ENCODE measurements around the gene GALNT11.
A peak's percentile ranks its signal among the peaks of the same experiment; 100 is the strongest.

The GALNT11 gene

DNA sequence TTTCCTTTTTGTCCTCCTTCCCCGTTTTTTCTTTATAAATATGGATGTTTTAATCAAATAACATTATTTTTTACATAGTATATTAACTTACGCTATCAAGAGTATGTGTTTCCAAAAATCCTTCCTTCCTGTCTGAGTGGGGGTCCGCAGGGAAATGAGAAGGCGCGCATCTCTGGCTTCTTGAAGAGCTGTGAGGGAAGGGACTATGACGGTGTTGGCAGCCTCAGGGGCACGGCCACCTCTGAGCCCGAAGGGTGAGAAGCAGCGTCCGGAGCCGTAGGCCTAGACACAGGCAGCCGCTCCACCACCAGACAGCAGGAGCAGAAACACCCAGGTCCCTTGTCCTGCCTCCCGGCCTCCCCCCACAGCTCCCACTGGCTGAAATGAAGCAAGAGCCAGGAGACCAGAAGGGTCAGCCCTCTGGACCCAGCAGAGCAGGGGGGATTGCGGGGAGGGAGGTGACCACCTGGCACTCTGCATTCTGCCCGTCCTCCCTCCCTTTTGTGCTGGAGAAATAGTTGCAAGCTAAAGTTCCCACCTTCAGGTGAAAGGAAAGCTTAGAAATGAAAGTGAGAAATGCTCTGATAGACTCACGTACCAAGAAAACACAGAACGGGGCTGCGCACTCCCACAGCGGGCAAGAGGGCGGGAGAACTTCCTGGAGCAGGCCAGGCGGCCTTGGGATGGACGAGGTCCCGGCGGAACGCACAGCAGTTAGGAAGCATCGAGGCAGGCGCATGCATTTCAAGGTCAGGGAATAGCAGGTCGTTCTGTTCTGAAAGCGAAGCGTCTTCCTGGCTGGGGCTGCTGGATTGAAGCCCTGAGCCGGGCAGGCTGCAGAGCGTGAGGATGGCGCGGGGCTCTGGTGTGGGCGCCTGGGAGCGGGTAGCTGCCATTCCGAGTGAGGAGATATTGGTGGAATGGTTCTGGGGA lies 105.5 kb downstream of the GALNT11 start:
- DNase-seq = no peak
- Mint-ChIP-seq H3K27me3 (ENCODE audit: low read depth, poor library complexity) (peaks cover 3% of the 10 kb centered on the region), H3K4me1 (no peaks in the 10 kb centered on the region), H3K4me3 (no peak overlapping the region), H3K36me3 (ENCODE audit: low read depth) (peaks cover 65% of the 10 kb centered on the region), H3K27ac (no peak overlapping the region), H3K9me3 (peaks cover 26% of the 10 kb centered on the region)
- TF ChIP-seq, protein P1, sequence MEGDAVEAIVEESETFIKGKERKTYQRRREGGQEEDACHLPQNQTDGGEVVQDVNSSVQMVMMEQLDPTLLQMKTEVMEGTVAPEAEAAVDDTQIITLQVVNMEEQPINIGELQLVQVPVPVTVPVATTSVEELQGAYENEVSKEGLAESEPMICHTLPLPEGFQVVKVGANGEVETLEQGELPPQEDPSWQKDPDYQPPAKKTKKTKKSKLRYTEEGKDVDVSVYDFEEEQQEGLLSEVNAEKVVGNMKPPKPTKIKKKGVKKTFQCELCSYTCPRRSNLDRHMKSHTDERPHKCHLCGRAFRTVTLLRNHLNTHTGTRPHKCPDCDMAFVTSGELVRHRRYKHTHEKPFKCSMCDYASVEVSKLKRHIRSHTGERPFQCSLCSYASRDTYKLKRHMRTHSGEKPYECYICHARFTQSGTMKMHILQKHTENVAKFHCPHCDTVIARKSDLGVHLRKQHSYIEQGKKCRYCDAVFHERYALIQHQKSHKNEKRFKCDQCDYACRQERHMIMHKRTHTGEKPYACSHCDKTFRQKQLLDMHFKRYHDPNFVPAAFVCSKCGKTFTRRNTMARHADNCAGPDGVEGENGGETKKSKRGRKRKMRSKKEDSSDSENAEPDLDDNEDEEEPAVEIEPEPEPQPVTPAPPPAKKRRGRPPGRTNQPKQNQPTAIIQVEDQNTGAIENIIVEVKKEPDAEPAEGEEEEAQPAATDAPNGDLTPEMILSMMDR (IDR thresholded peaks at IDR 0.05) = no peak

DNA sequence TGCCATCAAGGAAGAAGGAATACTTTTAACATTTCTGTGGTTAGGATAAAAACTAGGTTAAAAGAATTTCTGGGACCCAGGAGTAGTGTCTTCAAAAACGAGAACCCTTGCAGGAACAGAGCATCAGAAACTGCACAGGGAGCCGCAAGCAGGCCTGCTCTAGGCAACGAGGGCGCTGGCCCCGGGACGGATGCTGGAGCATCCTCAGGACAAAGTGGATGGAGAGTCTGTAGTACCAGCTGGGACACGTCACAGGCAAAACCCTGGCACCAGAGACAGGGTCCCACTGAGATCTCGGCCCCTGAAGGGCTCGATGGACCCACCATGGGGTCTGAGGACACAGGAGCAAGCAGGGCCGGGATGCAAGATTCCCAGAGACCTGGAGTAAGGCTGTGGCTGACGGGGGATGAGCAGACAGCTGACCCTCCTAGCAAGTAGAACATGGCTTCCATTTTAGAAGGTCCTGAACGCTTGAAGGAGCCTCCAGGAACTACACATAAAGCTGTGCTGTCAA lies 106.6 kb downstream of the GALNT11 start:
- TF ChIP-seq, protein P1 (IDR thresholded peaks at IDR 0.05) = no peak
- peaks cover 63% of the 10 kb centered on the region for H3K36me3 Mint-ChIP-seq (ENCODE audit: low read depth)
- DNase-seq = no peak
- H3K27ac Mint-ChIP-seq = no peak overlapping the region
- peaks cover 3% of the 10 kb centered on the region for H3K27me3 Mint-ChIP-seq (ENCODE audit: low read depth, poor library complexity)
- peaks cover 19% of the 10 kb centered on the region for H3K9me3 Mint-ChIP-seq
- no peak overlapping the region for H3K4me3 Mint-ChIP-seq
- peaks cover 10% of the 10 kb centered on the region for H3K4me1 Mint-ChIP-seq

DNA sequence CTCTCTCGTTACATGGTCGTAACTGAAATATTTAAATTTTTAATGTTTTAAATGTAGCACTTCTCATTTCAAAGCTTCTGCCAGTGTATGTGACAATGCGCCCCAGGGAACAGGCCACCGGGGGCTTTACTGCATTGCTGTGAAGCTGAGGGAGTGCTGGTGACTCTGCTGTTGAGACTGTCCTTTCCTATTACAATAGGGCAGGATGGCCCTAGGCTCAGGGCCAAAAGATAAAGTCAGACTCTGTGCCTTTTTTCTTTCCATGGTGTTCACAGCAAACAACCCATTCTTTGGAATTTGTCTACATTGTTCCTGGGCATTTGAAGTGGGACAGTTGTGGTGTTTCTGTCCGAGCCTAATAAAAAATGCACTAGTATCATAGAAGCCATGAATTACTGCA lies 107.3 kb downstream of the GALNT11 start:
- H3K27me3 Mint-ChIP-seq (ENCODE audit: low read depth, poor library complexity) = peaks cover 3% of the 10 kb centered on the region
- H3K9me3 Mint-ChIP-seq = peaks cover 11% of the 10 kb centered on the region
- no peak overlapping the region for H3K27ac Mint-ChIP-seq
- TF ChIP-seq, protein P1 (IDR thresholded peaks at IDR 0.05) = no peak
- peaks cover 17% of the 10 kb centered on the region for H3K4me1 Mint-ChIP-seq
- no peak overlapping the region for H3K4me3 Mint-ChIP-seq
- no peak for DNase-seq
- peaks cover 56% of the 10 kb centered on the region for H3K36me3 Mint-ChIP-seq (ENCODE audit: low read depth)

DNA sequence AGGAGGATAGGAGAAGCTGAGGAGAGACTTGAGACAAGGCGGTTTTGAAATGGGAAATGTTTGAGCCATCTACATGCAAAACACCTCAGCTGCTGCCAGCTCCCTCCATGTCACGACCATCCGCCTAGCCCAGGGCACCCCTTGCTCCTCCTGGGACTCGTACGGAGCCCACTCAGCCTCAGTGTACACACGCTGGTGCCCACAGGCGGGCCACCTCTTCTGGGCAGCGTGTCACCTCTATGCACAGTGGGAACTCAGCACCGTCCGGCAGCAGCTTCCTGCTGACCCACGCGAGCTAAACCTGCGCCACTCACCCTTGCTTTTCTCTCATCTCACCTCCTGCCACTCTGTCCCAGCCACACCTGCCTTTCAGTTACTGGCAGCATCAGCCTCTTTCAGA lies 108.3 kb downstream of the GALNT11 start:
- Mint-ChIP-seq H3K27ac (peak overlapping the region; percentile 37), H3K4me3 (no peak overlapping the region), H3K9me3 (peaks cover 5% of the 10 kb centered on the region), H3K27me3 (ENCODE audit: low read depth, poor library complexity) (peaks cover 3% of the 10 kb centered on the region), H3K4me1 (peaks cover 17% of the 10 kb centered on the region), H3K36me3 (ENCODE audit: low read depth) (peaks cover 56% of the 10 kb centered on the region)
- TF ChIP-seq, protein P1 (IDR thresholded peaks at IDR 0.05) = no peak
- no peak for DNase-seq

DNA sequence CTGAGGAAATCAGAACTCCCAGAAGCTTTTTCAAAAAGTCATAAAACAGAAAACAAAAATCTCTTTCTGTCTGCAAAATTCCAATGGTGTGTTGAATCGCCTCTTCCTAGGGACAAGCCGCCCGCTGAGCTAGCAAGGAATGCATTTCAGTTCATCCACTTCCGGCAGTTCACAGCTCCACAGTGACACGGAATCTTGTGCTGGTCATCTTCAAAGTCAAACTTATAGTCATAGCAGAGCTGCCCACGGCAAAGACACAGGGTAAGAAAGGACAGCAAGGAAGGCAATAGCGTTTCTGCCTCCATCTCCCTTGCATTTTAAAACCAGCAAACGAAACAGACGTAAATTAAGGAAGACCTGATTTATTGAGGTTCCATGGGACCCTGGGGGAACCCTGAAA lies 111.2 kb downstream of the GALNT11 start:
- Mint-ChIP-seq H3K9me3 (no peaks in the 10 kb centered on the region), H3K27me3 (ENCODE audit: low read depth, poor library complexity) (no peaks in the 10 kb centered on the region), H3K36me3 (ENCODE audit: low read depth) (peaks cover 53% of the 10 kb centered on the region), H3K27ac (peak overlapping the region; percentile 97), H3K4me1 (peaks cover 21% of the 10 kb centered on the region), H3K4me3 (no peak overlapping the region)
- TF ChIP-seq, protein P1 (IDR thresholded peaks at IDR 0.05) = no peak
- DNase-seq = peak; percentile 21
